ENCODE measurements around the gene ING3. TPM values are rescaled to one million over a fixed set of nuclear protein-coding genes. Genes with fewer than 3 reads are reported as not detected.

ING3 gene
- total RNA-seq, 2 experiments from 2014 or later, result 12.5 to 22.2 TPM

DNA sequence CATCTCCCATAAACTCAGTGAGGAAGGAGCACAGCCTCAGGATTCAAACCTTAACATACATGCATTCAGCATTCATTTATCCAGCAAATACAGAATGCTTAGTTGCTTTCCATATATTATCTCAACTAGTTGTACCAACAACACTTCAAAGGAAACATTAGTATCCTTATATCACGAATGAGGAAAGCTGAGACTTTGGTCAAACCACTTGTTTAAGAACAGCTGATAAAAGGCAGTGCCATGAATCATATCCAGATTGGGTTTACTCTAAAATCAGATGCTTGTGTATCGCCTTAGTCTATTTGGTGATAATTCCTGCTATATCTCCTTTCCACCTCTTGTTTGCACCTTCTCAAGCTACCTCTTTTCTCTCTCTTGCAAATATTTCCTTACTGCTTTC lies 36.1 kb downstream of the ING3 start:
- TF ChIP-seq, protein P1, sequence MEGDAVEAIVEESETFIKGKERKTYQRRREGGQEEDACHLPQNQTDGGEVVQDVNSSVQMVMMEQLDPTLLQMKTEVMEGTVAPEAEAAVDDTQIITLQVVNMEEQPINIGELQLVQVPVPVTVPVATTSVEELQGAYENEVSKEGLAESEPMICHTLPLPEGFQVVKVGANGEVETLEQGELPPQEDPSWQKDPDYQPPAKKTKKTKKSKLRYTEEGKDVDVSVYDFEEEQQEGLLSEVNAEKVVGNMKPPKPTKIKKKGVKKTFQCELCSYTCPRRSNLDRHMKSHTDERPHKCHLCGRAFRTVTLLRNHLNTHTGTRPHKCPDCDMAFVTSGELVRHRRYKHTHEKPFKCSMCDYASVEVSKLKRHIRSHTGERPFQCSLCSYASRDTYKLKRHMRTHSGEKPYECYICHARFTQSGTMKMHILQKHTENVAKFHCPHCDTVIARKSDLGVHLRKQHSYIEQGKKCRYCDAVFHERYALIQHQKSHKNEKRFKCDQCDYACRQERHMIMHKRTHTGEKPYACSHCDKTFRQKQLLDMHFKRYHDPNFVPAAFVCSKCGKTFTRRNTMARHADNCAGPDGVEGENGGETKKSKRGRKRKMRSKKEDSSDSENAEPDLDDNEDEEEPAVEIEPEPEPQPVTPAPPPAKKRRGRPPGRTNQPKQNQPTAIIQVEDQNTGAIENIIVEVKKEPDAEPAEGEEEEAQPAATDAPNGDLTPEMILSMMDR (conservative IDR thresholded peaks at IDR 0.05; ENCODE audit: low read length), result no peak
- no peak for TF ChIP-seq EZH2phosphoT487 (IDR thresholded peaks at IDR 0.05; ENCODE audit: borderline replicate concordance, low read depth, low read length)
- no peak overlapping the region for H3K4me2 ChIP-seq (ENCODE audit: low read length)

DNA sequence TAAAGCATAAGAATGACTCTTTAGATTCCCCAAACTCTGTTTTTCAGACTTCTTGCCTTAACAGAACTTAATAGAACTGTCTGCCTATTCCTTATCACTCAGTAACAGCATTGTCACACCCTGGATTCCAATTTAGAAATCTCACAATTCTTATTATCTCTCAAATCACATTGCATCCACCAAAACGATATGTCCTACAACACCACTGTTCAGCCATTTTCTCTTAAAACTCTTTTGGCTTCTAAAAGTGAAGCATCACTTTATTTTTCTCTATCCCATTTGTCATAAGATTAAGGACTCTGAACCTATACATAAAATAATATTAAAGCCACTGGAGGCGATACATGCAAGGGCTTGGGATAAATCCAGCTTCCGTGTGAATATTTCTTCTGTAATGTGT lies 36.7 kb downstream of the ING3 start:
- H4K20me1 ChIP-seq (ENCODE audit: insufficient read depth, low read length), result no peaks in the 10 kb centered on the region
- ChIA-PET CTCF (ENCODE audit: unreplicated experiment) (no interaction called here), POLR2A (interaction anchor here (1.1 kb wide), 1 partner anchor 20 kb away, joined by 4 read pairs; no protein-coding TSS in a partner anchor)
- peaks cover 7% of the 10 kb centered on the region for H3K4me1 ChIP-seq (ENCODE audit: insufficient read depth, low read length, poor library complexity, severe bottlenecking)
- BruUV-seq (replicated peaks), result no TSS peak
- H3K27ac ChIP-seq (ENCODE audit: low read depth, low read length, poor library complexity, severe bottlenecking), result no peak overlapping the region
- intact Hi-C loops (cut with micrococcal nuclease; ENCODE audit: unreplicated experiment), result loop anchor here (1.0 to 10.0 kb wide), 3 partner anchors 94 to 368 kb away; no protein-coding TSS in a partner anchor
- no peak for DNase-seq (ENCODE audit: low spot score)
- no peaks in the 10 kb centered on the region for H3K79me2 ChIP-seq (ENCODE audit: insufficient read depth, low read depth, low read length)
- no peak overlapping the region for H2AFZ ChIP-seq (ENCODE audit: low read length)
- no peak for TF ChIP-seq EZH2phosphoT487 (IDR thresholded peaks at IDR 0.05; ENCODE audit: borderline replicate concordance, low read depth, low read length)
- TF ChIP-seq, protein P1 (conservative IDR thresholded peaks at IDR 0.05; ENCODE audit: low read length), result no peak
- H3K4me2 ChIP-seq (ENCODE audit: low read length), result 0 out of 2 replicates have a peak overlapping the region, but pooled peaks have one; percentile 71
- no peaks in the 10 kb centered on the region for H3K36me3 ChIP-seq (ENCODE audit: insufficient read depth, low read length)
- H3K9me2 ChIP-seq (ENCODE audit: insufficient read depth, low read length), result no peaks in the 10 kb centered on the region
- H3K9me3 ChIP-seq (ENCODE audit: low read length), result no peaks in the 10 kb centered on the region
- H3K4me3 ChIP-seq (ENCODE audit: low read depth, low read length, poor library complexity, severe bottlenecking), result no peak overlapping the region

More for the DNA sequence above, 36.1 kb downstream of the ING3 start:
- Histone ChIP-seq H4K20me1 (ENCODE audit: insufficient read depth, low read length) (no peaks in the 10 kb centered on the region), H3K36me3 (ENCODE audit: insufficient read depth, low read length) (no peaks in the 10 kb centered on the region), H3K9me2 (ENCODE audit: insufficient read depth, low read length) (no peaks in the 10 kb centered on the region), H3K79me2 (ENCODE audit: insufficient read depth, low read depth, low read length) (no peaks in the 10 kb centered on the region), H3K4me3 (ENCODE audit: low read depth, low read length, poor library complexity, severe bottlenecking) (no peak overlapping the region), H2AFZ (ENCODE audit: low read length) (no peak overlapping the region), H3K9me3 (ENCODE audit: low read length) (no peaks in the 10 kb centered on the region), H3K27ac (ENCODE audit: low read depth, low read length, poor library complexity, severe bottlenecking) (no peak overlapping the region), H3K4me1 (ENCODE audit: insufficient read depth, low read length, poor library complexity, severe bottlenecking) (peaks cover 7% of the 10 kb centered on the region)
- intact Hi-C loops (cut with micrococcal nuclease; ENCODE audit: unreplicated experiment), result loop anchor here (1.0 to 10.0 kb wide), 3 partner anchors 95 to 368 kb away; no protein-coding TSS in a partner anchor
- DNase-seq (ENCODE audit: low spot score), result no peak
- BruUV-seq (replicated peaks), result no TSS peak
- CTCF ChIA-PET (ENCODE audit: unreplicated experiment), result no interaction called here
- POLR2A ChIA-PET, result interaction anchor here (1.1 kb wide), 1 partner anchor 20 kb away, joined by 4 read pairs; no protein-coding TSS in a partner anchor

Data from OCI-LY7 (cell line).